H1 (cell line): ENCODE data around the gene SLC66A3. TPM values are rescaled to one million over a fixed set of nuclear protein-coding genes. Genes with fewer than 3 reads are reported as not detected.

ENCODE experiments used
- KDM5A ChIP-seq: fragments of 200-600 bp; IDR thresholded peaks from 2 replicates; pipeline ENCODE4 v1.7.1; 2012; ENCODE audit warnings: mild to moderate bottlenecking, low read length, inconsistent platforms, mixed read lengths
- RFX5 ChIP-seq: IDR thresholded peaks from 2 replicates; pipeline ENCODE4 v1.6.1; 2011; ENCODE audit warnings: low read depth, low read length, improper control_type of control experiment, borderline replicate concordance
- SAP30 ChIP-seq: fragments of 300-600 bp; sonication (generic); IDR thresholded peaks from 2 replicates; pipeline ENCODE4 v1.7.1; 2012; ENCODE audit warnings: low read length, moderate library complexity, mild to moderate bottlenecking, inconsistent platforms; ENCODE audit not compliant: insufficient read depth, insufficient replicate concordance
- SIN3A ChIP-seq, 2 experiments: IDR thresholded peaks in 1 of 2; conservative IDR thresholded peaks in 1 of 2; 2 replicates each; pipeline ENCODE4 v1.6.1; 2011 to 2012; ENCODE audit warnings: low read length in 2 of 2, improper control_type of control experiment in 1 of 2, low read depth in 1 of 2, mild to moderate bottlenecking in 1 of 2
- TEAD4 ChIP-seq: IDR thresholded peaks from 2 replicates; pipeline ENCODE4 v1.6.1; 2012; ENCODE audit warnings: low read depth, low read length, inconsistent platforms, mixed read lengths
- ZNF274 ChIP-seq: IDR thresholded peaks from 2 replicates; pipeline ENCODE4 v1.7.0; 2012; ENCODE audit warnings: low read length, borderline replicate concordance; ENCODE audit errors: extremely low read depth
- polyA plus RNA-seq, 7 experiments: library from polyadenylated mRNA; depleted of rRNA in 3 of 7; stranded (reverse) in 5 of 7; unstranded in 2 of 7; fragments of >200 nt in 5 of 7; fragments of 200-250 nt in 2 of 7; gene quantifications; 1 replicate in 5 of 7; 2 replicates in 1 of 7; 4 replicates in 1 of 7; pipeline versions ENCODE4 v1.2.1 to v1.2.3, GENCODE V29; 2011 to 2013; ENCODE audit warnings: missing spikeins in 2 of 7, mixed read lengths in 2 of 7
- total RNA-seq: library from RNA; stranded (reverse); fragmentation: NEBNext Ultra II Directional; extraction: Animal tissue kit (Norgen Biotek cat#: 25700); gene quantifications from 2 replicates; pipeline ENCODE4 v1.2.1, GENCODE V29; 2021

The SLC66A3 gene
- total and polyA plus RNA-seq, 2 of the 8 experiments (the other 6 are each of a cell fraction or from before 2014, with no cell fraction given), result 8.7 to 27.8 TPM

- no peak for TF ChIP-seq SAP30
- TF ChIP-seq SIN3A (conservative IDR thresholded peaks at IDR 0.05 in 1 of 2, IDR thresholded peaks at IDR 0.05 in 1 of 2; ENCODE audit: low read depth in 1 of 2, low read length in 2 of 2), result no peak
- TF ChIP-seq RFX5, result no peak
- TF ChIP-seq KDM5A, result no peak
- TF ChIP-seq TEAD4, result no peak
- no peak for TF ChIP-seq ZNF274
These were observed 9.9 kb upstream of the SLC66A3 start (continued) for GRCh38 chr2:11145350-11145749.
